Measurements from ENCODE around the gene SCN9A. TPM values are rescaled to one million over a fixed set of nuclear protein-coding genes. Genes with fewer than 3 reads are reported as not detected.
"Not testable (repeated sequence)": the region's sequence is repeated elsewhere in the genome, so short reads cannot be mapped to it uniquely, and the experiment has no call there.

SCN9A gene
- total and polyA plus RNA-seq, 9 of the 15 experiments (the other 6 are each of a cell fraction or from before 2014, with no cell fraction given) = 1.4 to 22.8 (median 7.1) TPM

- intact Hi-C loops (cut with micrococcal nuclease) (no loop called here), in situ Hi-C loops (cut with MboI) (no loop called here)
- no TSS peak for BruUV-seq (replicated peaks)
- Histone ChIP-seq H3K79me2 (ENCODE audit: control insufficient read depth, insufficient read depth, low read length) (no peaks in the 10 kb centered on the region), H4K20me1 (replicated peaks; ENCODE audit: control insufficient read depth, insufficient read depth, low read length) (no peaks in the 10 kb centered on the region), H3K4me3 (no peak overlapping the region), H3K9ac (ENCODE audit: insufficient read depth in 1 of 2, low read depth in 2 of 2, low read length in 2 of 2) (no peak overlapping the region), H3K9me3 (replicated peaks; ENCODE audit: control insufficient read depth, insufficient read depth, low read depth, low read length) (no peaks in the 10 kb centered on the region), H3K27me3 (ENCODE audit: control insufficient read depth in 2 of 2, insufficient read depth in 2 of 2, low read length in 2 of 2) (no peaks in the 10 kb centered on the region), H3K27ac (ENCODE audit: extremely low read depth, low read depth, low read length) (no peak overlapping the region), H3K9me1 (ENCODE audit: control insufficient read depth, insufficient read depth, low read length) (no peaks in the 10 kb centered on the region), H2AFZ (ENCODE audit: low read depth, low read length) (no peak overlapping the region), H3K4me2 (ENCODE audit: insufficient read depth, low read length) (no peak overlapping the region), H3K4me1 (replicated peaks in 1 of 2; ENCODE audit: control insufficient read depth in 2 of 2, insufficient read depth in 2 of 2, low read length in 2 of 2) (no peaks in the 10 kb centered on the region), H3K36me3 (ENCODE audit: control insufficient read depth, insufficient read depth, low read length) (no peaks in the 10 kb centered on the region)
- FAIRE-seq (no peak), ATAC-seq (peak; percentile 56; the same call in 2 of the 3 replicates), DNase-seq (ENCODE audit: extremely low read depth in 1 of 4, low spot score in 3 of 4) (no peak)
- ChIA-PET POLR2A (interaction anchor here (1.3 kb wide), 1 partner anchor 11 kb away, joined by 3 read pairs; no protein-coding TSS in a partner anchor), CTCF (ENCODE audit: low intra/inter-chr PET ratio) (interaction anchor here (0.5 kb wide), 1 partner anchor 86 kb away, joined by 3 read pairs; no protein-coding TSS in a partner anchor)
- TF ChIP-seq, protein P1, sequence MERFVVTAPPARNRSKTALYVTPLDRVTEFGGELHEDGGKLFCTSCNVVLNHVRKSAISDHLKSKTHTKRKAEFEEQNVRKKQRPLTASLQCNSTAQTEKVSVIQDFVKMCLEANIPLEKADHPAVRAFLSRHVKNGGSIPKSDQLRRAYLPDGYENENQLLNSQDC (CRISPR knock-in tag; IDR thresholded peaks at IDR 0.05) = no peak
- TF ChIP-seq TBL1XR1 (IDR thresholded peaks at IDR 0.05; ENCODE audit: low read length in 2 of 2) (no peak), SMAD4 (CRISPR knock-in tag; conservative IDR thresholded peaks at IDR 0.05) (no peak), MAFG (tag; conservative IDR thresholded peaks at IDR 0.05) (peak; percentile 52), MAFF (IDR thresholded peaks at IDR 0.05; ENCODE audit: low read length) (peak; percentile 45; the same call in 1 of the 2 replicates), ZNF174 (CRISPR knock-in tag; IDR thresholded peaks at IDR 0.05) (no peak), HMG20B (CRISPR knock-in tag; IDR thresholded peaks at IDR 0.05) (no peak), C11orf30 (IDR thresholded peaks at IDR 0.05; ENCODE audit: low read depth) (peak; percentile 68), NFE2 (IDR thresholded peaks at IDR 0.05; ENCODE audit: low read depth) (peak; percentile 49; the same call in 1 of the 2 replicates), MAFK (IDR thresholded peaks at IDR 0.05; ENCODE audit: low read length) (peak; percentile 45; the same call in 1 of the 2 replicates), NFE2L1 (tag; IDR thresholded peaks at IDR 0.05; ENCODE audit: borderline replicate concordance, low read depth) (peak; percentile 42; the same call in 1 of the 2 replicates), ZNF316 (IDR thresholded peaks at IDR 0.05) (peak; percentile 71)
- TF ChIP-seq, protein P2, sequence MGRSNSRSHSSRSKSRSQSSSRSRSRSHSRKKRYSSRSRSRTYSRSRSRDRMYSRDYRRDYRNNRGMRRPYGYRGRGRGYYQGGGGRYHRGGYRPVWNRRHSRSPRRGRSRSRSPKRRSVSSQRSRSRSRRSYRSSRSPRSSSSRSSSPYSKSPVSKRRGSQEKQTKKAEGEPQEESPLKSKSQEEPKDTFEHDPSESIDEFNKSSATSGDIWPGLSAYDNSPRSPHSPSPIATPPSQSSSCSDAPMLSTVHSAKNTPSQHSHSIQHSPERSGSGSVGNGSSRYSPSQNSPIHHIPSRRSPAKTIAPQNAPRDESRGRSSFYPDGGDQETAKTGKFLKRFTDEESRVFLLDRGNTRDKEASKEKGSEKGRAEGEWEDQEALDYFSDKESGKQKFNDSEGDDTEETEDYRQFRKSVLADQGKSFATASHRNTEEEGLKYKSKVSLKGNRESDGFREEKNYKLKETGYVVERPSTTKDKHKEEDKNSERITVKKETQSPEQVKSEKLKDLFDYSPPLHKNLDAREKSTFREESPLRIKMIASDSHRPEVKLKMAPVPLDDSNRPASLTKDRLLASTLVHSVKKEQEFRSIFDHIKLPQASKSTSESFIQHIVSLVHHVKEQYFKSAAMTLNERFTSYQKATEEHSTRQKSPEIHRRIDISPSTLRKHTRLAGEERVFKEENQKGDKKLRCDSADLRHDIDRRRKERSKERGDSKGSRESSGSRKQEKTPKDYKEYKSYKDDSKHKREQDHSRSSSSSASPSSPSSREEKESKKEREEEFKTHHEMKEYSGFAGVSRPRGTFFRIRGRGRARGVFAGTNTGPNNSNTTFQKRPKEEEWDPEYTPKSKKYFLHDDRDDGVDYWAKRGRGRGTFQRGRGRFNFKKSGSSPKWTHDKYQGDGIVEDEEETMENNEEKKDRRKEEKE (IDR thresholded peaks at IDR 0.05; ENCODE audit: borderline replicate concordance in 1 of 2, control insufficient read depth in 1 of 2, low read depth in 2 of 2, low read length in 1 of 2) = no peak
- 36% methylated on average over 5 of the region's 5 CpGs for WGBS (ENCODE audit: insufficient coverage, low coverage, missing lambda C conversion rate)
Observed at GRCh38 chr2:166314022-166314759, 61.6 kb downstream of the SCN9A start.

GRCh38 chr2:166312863-166313262, 62.9 kb downstream of the SCN9A start:
- H3K4me3 ChIP-seq; H3K79me2 ChIP-seq (ENCODE audit: control insufficient read depth, insufficient read depth, low read length); H3K9ac ChIP-seq (ENCODE audit: insufficient read depth in 1 of 2, low read depth in 2 of 2, low read length in 2 of 2); in situ Hi-C loops (cut with MboI); CTCF ChIA-PET (ENCODE audit: low intra/inter-chr PET ratio); BruUV-seq (replicated peaks); H3K4me1 ChIP-seq (replicated peaks in 1 of 2; ENCODE audit: control insufficient read depth in 2 of 2, insufficient read depth in 2 of 2, low read length in 2 of 2); FAIRE-seq; H3K9me3 ChIP-seq (replicated peaks; ENCODE audit: control insufficient read depth, insufficient read depth, low read depth, low read length); H3K36me3 ChIP-seq (ENCODE audit: control insufficient read depth, insufficient read depth, low read length); H3K9me1 ChIP-seq (ENCODE audit: control insufficient read depth, insufficient read depth, low read length); H4K20me1 ChIP-seq (replicated peaks; ENCODE audit: control insufficient read depth, insufficient read depth, low read length); DNase-seq (ENCODE audit: extremely low read depth in 1 of 4, low spot score in 3 of 4); H3K27ac ChIP-seq (ENCODE audit: extremely low read depth, low read depth, low read length); H3K4me2 ChIP-seq (ENCODE audit: insufficient read depth, low read length); H3K27me3 ChIP-seq (ENCODE audit: control insufficient read depth in 2 of 2, insufficient read depth in 2 of 2, low read length in 2 of 2); ATAC-seq; H2AFZ ChIP-seq (ENCODE audit: low read depth, low read length): not testable (repeated sequence)
- intact Hi-C loops (cut with micrococcal nuclease) = loop anchor here (2.0 kb wide), 1 partner anchor 106 kb away; no protein-coding TSS in a partner anchor
- WGBS (ENCODE audit: insufficient coverage, low coverage, missing lambda C conversion rate) = 26% methylated on average over 2 of the region's 2 CpGs
- POLR2A ChIA-PET = interaction anchor here (0.6 to 1.3 kb wide), 3 partner anchors 13 to 17 kb away, joined by 3 read pairs; no protein-coding TSS in a partner anchor
